PC-9 (cell line): ENCODE measurements around the gene ARIH1.

ENCODE experiments used
- EZH2 ChIP-seq: fragments of 200-600 bp; sonication (generic); IDR thresholded peaks from 2 replicates; pipeline ENCODE4 v1.8.0; 2017; ENCODE audit warnings: antibody characterized with exemption, low read depth
- TF ChIP-seq, protein P1 (sequence below): fragments of 200-600 bp; sonication (generic); conservative IDR thresholded peaks from 2 replicates; pipeline ENCODE4 v1.6.1; 2017; ENCODE audit warnings: mixed run types, antibody characterized with exemption, mild to moderate bottlenecking, moderate library complexity

DNA sequence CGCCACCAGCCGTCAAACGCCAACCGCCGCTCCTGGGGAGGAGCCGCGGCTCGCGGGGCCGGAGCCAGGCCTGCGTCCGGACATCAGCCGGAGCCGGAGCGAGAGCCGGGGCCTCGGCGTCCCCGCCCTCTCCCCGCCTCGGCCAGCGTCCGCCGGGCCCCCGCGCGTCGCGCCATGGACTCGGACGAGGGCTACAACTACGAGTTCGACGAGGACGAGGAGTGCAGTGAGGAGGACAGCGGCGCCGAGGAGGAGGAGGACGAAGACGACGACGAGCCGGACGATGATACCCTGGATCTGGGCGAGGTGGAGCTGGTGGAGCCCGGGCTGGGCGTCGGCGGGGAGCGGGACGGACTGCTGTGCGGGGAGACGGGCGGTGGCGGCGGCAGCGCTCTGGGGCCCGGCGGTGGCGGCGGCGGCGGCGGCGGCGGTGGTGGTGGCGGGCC is 359 bp downstream of the ARIH1 start:
- no peak for TF ChIP-seq EZH2
- TF ChIP-seq, protein P1, sequence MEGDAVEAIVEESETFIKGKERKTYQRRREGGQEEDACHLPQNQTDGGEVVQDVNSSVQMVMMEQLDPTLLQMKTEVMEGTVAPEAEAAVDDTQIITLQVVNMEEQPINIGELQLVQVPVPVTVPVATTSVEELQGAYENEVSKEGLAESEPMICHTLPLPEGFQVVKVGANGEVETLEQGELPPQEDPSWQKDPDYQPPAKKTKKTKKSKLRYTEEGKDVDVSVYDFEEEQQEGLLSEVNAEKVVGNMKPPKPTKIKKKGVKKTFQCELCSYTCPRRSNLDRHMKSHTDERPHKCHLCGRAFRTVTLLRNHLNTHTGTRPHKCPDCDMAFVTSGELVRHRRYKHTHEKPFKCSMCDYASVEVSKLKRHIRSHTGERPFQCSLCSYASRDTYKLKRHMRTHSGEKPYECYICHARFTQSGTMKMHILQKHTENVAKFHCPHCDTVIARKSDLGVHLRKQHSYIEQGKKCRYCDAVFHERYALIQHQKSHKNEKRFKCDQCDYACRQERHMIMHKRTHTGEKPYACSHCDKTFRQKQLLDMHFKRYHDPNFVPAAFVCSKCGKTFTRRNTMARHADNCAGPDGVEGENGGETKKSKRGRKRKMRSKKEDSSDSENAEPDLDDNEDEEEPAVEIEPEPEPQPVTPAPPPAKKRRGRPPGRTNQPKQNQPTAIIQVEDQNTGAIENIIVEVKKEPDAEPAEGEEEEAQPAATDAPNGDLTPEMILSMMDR = no peak
